Activated naive CD4-positive, alpha-beta T cell treated with Interleukin-2 at 50 U/mL for 16 hours (primary cell): ENCODE data around the gene MSH3.
"Not testable (repeated sequence)": the region's sequence is repeated elsewhere in the genome, so short reads cannot be mapped to it uniquely, and the experiment has no call there.

Experiments
- DNase-seq: peaks from one replicate; pipeline ENCODE4 v3.0.0-alpha.2; 2020

The MSH3 gene

DNA sequence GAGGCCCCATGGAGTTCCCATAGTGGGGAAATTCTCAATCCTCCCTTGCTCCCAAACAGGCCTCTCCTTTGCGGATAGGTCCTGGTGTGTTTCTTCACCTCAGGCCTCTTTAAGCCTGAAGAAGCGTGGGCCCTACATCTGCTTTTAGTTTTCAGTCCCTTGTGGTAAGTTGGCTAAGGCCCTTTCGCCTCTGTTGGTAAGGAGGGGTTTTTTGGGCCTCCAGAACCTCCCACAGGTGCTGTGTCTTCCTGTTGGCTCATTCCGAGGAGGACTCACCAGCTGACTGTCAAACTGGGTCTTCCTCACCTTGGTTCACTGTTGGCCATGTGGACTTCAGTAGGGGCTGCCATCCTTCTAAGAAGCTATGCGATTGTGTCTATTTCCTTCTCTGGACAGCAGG is 56.8 kb downstream of the MSH3 start:
- no peak for DNase-seq

DNA sequence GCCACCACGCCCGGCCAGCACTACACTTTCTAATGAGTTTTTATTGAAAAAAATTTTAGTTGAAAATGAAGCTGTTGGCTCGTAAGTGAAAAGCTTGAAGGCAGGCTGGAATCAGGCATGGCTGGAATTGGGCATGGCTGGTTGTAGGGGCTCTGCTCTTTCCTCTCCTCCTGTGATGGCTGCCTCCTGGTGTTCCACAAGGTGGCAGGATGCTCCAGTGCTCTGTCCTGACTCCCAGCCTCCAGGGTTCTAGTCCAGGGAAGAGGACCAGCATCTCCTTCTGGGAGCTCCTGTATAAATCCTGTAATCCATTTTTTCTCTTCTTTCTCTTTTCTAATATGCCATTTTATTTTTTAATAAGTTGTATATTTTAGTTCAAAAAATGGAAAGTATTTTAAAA is 57.5 kb downstream of the MSH3 start:
- no peak for DNase-seq

DNA sequence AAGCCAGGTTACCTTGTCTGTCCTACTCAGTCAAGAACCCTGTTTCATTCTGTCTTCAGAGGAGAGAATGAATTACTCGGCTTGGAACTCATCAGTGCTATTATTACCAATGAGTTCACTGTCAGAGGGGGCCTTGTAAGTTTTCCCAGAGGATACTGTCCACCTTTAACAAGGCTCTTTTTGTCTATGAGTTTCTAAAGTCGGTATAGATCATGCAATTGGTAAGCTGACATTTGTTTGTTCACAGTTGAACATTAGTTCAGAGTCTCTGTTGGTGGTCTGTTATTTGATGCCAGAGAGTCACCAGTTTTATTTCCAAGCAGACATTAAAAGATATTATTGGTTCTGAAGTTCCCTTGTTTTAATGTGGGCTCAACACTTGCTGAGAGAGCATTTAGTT is 58.5 kb downstream of the MSH3 start:
- DNase-seq: no peak

DNA sequence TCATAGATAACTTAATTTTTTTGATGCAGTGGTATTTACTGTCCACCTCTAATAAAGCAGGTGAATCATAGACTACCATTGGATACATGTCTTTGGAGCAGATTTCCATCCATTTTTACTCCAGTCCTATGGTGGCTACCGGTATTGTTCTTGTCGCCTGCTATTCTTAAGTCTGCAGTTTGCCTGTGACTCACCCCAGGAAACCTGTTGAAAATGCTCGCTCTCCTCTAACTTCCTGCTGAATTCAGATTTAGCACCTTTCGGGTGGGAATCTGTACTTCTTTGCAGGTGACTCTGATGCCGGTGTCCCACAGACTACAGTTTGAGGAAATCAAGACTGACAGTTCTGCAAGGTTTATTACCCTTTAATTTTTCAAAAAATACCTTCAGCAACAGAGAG is 59.2 kb downstream of the MSH3 start:
- no peak for DNase-seq

DNA sequence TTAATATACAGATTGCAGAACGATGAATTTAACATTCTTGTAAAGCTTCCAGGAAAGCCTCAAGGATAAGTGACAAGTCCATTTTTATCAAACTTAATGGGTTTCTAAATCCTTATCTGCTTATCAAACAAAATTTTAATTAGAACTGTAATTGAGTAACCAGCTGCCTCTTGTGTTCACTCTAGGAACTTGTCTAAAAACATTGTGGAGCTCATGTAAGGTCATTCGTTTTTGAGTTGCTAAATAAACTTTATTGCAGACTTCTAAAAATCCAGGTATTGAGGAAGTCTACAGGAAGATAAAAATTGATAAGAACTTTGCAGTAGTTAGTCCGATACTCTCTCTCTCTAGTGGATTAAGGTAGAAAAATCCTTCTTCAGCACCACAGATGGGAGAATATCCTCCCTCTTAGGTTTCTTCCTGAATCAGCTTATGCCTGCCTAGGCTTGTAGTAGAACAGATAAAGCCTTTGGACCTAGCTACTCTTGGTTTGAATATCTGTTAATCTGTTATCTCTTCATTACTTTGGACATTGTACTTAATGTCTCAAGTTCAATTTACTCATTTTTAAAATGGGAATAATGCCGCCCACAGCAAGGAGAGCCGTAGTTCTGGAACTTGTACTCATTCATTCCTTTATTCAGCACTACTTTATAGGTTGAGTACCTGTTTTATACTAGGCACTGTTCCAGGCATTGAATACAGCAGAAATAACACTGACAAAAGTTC is 60.3 kb downstream of the MSH3 start:
- no peak for DNase-seq

DNA sequence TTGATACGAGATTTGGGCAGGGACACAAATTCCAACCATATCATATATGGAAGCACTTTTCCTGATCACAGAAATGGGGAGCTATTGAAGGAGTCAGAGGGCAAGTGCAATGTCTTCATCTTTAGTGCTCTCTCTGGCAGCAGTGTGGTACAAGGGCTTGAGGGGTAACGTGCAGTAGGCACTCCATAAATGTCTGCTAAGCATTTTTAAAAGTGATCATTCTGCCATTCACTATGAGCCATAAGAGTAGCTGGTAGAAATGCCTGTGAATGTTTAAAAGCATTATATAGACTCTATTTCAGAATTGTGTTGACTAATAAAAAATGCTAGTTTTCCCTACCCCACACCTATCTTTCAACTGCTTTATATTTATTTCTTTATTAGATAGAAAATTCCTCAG is 61.4 kb downstream of the MSH3 start:
- DNase-seq: no peak

DNA sequence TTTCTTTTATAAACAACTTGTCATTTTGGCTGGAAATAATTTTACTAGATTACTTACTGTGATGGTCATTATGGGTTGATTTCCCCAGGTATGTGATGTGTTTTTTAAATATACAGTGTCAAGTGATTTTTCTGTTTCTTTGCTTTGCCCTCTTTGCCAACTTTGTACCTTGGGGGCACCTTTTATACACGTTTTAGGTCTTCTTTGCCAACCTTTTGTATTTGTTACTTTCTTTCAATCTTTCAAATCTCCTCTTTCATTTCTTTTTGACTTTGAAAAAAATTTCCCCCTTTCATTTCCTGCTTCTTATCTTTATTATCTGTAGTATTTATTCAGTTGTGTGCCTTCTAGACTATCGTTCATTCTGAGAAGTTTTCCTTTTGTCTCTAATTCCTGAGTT is 65.7 kb downstream of the MSH3 start:
- DNase-seq: no peak

DNA sequence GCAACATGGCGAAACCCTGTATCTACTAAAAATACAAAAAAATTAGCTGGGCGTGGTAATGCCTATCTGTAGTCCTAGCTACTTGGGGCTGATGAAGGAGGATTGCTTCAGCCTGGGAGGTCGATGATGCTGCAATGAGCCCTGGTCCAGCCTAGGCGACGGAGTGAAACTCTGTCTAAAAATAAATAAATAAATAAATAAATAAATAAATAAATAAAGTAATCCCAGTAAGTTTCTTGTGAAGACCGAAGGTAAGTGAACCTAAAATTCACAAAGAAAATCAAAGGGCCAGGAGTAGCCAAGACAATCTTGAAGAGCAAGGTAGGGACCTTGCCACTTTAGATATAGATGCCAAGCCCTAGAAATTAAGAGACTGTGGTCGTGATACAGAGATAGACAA is 68.5 kb downstream of the MSH3 start:
- no peak for DNase-seq

DNA sequence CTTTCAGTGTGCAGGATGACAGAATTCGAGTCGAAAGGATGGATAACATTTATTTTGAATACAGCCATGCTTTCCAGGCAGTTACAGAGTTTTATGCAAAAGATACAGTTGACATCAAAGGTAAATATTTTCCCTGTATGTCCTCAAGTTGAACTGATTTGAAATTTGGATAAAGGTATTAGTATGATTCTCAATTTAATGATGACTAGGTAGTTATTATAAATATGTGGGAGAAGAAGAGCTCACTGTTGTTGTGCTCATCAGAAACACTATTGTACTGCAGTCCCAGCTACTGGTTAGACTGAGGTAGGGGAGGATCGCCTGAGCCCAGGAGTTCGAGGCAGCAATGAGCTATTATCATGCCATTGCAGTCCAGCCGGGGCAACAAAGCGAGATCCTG is 71.0 kb downstream of the MSH3 start:
- DNase-seq: no peak

DNA sequence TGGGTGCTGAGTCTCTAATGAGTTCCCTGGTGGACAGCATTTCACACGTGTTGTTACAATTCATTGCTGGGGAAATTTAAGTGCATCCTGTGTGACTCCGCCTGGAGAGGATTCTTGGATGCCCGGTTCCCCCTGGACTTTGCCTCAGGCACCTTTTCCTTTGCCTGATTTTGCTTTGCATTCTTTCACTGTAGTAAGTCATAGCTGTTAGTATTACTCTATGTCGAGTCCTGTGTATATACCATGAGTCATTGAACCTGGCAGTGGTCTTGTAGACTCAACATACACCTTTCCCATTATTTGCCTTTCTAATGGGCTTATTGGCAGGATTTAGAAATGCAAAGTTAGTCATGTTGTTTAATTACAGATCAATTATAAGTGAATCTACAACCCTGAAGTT is 82.3 kb downstream of the MSH3 start:
- DNase-seq: no peak

DNA sequence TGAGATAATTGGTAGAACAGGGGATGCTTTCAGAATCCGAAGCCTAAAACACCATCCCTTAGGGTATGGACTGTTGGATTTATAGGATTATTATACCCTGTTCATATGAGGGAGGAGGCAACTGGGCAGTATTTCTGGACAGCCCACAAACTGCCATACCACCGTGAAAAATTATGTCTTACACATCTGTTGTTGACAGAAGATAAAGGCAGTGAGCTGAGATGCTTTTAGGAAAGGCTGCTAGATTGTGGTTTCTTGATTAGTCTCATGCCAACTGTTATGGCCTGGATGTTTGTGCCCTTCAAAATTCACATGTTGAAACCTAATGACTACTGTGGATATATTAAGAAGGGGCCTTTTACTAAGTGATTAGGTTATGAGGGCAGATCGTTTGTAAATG is 84.0 kb downstream of the MSH3 start:
- DNase-seq: no peak

DNA sequence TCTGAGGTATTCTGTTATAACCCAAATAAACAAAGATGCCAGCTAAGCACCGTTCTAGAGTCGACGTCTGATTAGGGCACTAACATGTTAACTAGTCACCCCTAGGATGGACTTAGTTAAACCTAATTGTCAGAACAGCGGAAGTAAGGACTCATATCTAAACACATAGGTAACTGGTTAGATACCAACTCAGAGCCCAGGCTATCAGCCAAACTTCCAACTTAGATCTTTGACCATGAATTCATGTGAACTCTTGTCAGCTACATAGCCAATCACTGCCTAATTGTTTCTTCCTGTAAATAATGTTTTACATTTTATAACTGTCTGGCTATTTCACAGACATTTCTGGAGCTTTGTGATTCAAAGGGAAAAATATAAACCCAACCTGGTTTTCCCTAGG is 84.6 kb downstream of the MSH3 start:
- no peak for DNase-seq

DNA sequence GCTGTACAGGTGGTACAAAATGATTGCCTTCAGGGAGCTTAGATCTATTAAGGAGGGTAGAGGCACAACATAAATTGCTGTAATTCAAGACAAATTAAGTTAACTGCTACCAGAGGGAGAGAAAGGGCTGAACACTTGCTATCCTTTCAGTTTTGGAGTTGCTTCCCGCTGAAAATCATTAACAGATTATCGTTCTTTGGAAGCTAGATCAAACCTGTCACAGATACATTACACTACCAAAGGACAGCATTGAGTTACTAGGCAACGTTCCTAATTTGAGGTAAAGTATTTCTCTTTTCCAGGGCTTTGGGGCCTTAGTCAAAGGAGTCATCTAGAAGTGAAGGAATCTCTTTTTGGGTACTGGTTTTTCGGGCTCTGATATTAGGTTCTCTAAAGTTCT is 85.0 kb downstream of the MSH3 start:
- DNase-seq: no peak

DNA sequence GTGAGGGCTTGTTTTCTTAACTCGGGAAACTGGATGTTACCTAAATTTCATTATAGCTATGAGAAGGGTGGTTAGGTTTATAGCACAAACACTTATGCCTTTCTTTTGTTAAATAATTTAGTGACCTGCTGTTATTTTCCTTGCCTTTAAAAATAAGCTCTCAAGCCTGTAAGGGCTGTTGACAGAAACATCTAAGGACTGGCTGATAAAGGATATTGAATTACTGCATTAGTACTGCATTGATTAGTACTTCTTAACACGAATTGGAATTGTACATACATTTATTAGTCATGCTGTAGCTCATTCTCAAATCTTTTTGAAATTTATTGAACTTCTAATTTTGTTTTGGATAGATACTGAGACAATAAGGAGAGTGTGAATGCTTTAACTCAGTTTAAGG is 85.4 kb downstream of the MSH3 start:
- DNase-seq: no peak

DNA sequence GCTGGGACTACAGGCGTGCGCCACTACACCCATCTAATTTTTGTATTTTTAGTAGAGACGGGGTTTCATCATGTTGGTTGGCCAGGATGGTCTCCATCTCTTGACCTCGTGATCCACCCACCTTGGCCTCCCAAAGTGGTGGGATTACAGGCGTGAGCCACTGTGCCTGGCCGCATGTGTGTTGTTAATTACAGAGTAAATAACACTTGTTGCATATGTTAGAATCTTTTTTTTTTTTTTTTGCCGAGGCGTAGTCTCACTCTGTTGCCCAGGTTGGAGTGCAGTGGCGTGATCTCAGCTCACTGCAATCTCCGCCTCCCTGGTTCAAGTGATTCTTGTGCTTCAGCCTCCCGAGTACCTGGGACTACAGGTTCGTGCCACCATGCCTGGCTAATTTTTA is 86.0 kb downstream of the MSH3 start:
- not testable (repeated sequence) for DNase-seq

DNA sequence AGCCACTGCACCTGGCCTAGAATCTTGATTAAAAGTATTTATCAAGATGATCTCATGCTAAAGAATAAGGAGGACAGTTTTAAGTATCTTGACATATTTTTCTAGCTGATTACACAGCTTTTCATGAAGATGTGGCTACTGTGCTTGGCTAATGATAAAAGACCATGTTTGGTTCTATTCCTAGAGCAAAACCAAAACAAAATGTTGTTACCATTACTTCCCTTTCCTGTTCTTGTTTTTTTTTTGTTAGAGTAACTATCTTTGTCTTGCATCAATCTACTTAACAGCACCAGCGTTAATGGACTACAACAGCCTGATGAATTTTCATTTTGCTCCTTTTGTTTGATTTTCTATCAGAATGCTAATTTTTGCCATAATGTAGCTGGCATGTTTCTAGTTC is 86.5 kb downstream of the MSH3 start:
- DNase-seq: no peak

DNA sequence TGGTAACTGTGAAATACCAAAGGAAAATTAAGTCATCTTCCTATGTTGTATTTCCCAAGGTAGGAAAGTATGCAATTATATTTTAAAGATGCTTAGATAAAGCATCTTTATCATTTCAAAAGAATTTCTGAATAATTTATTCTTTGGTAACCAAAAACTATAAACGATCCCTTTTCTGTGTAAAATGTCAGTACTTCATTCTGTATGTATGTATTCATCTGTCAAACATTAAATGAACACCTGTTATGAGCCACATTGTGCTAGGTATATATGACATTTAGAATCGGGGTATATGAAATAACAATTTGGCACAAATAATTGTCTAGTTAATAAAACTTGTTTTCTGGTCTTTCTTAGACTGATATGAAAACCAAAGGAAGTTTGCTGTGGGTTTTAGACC is 89.7 kb downstream of the MSH3 start:
- DNase-seq: no peak

DNA sequence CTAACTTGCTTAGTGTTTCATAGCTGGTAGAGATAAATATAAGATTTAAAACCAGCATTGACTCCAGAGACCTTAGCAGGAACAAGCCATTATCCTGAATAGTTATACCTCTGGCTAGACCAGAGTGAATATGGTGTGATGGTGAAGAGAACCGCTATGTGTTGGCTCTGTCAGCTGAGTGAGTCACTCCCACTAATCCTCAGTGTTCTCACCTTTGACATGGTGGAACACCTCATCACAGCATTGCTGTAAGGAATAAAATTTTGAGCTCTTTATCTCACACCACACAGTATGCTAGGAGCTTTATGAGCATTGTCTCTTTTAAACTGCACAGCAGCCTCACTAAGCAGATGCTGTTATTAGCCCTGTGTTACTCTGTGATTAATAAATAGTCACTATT is 91.0 kb downstream of the MSH3 start:
- DNase-seq: no peak

DNA sequence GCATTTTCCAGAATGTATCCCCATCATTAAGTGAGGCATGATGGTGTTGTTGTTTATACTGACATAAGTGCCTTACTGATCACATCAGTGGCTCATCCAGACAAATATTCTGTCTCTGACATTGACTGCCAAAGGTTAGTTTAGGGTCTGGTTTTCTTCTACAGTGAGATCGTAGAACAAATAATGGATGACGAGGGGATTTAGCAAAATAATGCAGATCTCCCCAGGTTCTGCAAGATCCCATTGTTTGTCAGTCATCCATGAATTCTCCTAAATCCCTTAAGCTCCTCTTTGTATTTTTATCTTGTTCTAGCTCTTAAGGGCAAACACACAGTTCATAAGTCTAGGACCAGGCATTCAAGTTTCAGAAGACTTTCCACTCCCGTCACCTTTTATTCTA is 93.5 kb downstream of the MSH3 start:
- no peak for DNase-seq

DNA sequence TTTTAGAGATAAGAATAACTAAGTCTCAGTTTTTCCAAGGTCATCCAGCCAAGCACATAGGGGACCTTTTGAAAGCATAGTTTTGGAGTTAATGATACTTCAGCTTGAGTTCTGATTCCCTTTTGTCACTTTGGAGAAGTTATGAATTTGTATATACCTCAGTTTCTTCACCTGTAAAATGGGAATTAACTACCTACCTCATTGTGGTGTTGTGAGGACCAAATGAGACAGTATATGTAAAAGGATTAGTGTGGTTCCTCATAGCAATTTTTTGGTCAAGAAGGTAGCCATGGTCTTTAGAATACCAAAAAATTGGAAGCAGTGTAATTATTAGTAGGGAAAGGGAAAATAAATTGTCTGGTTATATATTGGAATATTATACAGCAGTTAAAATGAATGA is 98.0 kb downstream of the MSH3 start:
- DNase-seq: no peak

DNA sequence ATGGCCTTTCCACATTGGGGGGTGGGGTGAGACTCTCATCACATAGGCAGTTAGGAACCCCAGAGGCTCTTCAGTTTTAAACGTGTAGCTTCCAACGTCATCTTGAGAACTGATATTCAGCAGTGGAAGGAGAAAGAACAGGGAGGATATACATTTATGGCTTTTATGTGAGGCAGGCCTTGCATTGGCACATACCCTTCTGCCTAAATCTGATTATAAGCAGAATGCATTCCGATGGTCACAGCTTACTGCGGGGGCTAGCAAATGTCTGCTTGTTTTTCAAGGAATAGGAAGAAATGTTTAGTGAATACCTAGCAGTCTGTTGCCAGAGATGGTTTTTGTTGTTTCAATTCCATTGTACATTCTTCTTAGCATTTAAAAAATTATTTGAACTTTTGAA is 99.3 kb downstream of the MSH3 start:
- no peak for DNase-seq

DNA sequence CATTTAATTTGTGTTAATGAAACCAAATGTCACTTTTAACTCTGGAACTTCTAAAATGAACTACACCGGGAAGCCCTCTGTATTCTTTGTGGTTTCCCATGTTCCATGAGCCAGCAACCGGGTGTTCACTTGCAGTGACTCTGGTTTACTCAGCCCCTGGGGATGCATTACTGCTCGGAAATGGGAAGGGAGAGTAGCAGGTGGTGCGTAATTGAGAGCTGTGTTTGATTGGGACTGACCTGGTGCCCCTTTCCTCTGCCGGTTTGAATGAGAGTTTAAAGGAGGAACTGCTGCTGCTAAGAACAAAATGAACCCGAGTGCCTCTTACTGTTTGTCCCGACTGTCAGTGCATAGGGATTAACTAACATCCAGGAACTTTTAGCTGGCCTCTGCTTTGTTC is 100.4 kb downstream of the MSH3 start:
- peak; percentile 32 for DNase-seq

DNA sequence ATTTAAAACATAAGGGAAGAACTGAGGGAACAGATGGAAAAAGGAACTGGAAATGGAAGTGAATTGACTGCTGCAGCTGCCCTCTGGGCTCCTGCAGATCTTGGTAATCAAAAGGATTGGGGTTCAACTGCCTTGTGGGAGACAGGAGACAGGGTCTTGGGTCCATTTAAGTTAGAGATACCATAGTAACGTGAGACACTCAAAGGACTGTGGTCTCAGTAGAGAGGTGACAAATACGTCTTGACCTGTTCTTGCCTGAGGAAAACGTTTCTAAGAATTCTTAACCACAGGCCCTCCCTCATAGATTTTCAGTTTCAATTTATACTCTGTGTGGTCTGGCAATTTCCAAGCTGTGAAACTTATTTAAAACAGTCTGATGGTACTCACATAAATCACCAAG is 101.2 kb downstream of the MSH3 start:
- peak; percentile 8 for DNase-seq

DNA sequence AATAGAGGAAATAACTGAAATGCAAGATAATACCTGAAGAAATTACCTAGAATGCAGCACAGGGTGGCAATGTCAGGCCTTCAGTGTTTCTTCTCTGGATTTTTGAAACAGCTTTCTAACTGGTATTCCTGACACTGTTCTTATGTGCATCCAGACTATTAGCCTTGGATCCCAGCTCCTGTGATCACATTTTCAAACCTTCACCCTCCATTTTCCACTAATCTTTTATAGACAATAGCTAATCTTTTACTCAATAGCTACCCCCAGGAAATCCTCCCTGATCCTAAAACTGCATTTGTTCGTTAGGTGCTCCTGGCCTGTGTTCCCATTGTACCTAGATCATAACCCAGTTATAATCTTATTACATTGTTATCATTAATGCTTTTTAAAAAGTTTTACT is 101.8 kb downstream of the MSH3 start:
- no peak for DNase-seq

DNA sequence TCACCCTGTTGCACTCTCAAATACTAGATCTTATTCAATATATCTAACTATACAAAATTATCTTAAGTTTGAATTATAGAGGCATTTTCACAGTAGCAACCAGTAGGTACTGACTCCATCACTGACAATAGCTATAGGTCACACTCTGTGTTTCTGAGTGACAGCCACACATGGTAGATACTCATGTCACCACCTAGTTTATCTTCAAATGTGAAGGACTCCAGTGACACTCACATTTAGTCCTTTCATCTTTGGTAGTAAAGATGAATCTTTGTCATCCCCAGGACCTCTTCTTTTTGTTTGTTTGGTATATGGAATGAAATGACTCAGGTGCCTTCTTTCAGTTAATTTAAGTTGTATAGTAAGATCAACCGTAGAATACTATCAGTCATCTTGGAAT is 102.8 kb downstream of the MSH3 start:
- DNase-seq: no peak
